Peyer's patch (tissue), 4 donors: ENCODE data around the gene EHD1.

ENCODE experiments used
- CTCF ChIP-seq, 6 experiments: fragments of 450-650 bp in 4 of 6; fragments of 200-600 bp in 2 of 6; sonication (generic) in 1 of 6; IDR thresholded peaks; one replicate each; pipeline ENCODE4 v1.5.1; 2017 to 2019; ENCODE audit warnings: antibody characterized with exemption in 6 of 6, mild to moderate bottlenecking in 3 of 6, moderate library complexity in 1 of 6
- POLR2A ChIP-seq, 2 donors: fragments of 450-650 bp; IDR thresholded peaks; one replicate each; pipeline ENCODE4 v1.5.1; 2017; ENCODE audit warnings: antibody characterized with exemption in 2 of 2, mild to moderate bottlenecking in 2 of 2, moderate library complexity in 2 of 2

DNA sequence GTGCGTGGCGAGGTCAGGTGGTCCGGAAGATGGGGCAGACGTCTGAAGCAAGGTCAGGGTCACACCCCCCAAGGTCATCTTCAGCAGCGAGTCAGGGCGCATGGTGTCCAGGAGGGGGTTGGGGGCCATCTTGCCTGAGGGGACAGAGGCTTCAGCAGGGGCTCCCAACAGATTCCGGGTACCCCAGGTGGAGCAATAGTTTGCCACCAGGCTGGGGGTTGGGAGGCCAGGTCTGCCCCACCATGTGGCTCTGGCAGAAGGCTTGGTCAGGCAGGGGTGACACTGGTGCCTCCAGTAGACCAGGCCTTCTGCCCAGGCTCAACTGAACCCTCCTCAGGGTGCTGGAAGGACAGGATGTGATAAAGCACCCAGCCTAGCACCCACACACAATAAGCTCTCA is 32.7 kb upstream of the EHD1 start:
- TF ChIP-seq CTCF (IDR thresholded peaks at IDR 0.05) (no peak), POLR2A (IDR thresholded peaks at IDR 0.05) (no peak)
